CD14-positive monocyte (primary cell): Measurements from ENCODE around the gene TM6SF1. TPM values are rescaled to one million over a fixed set of nuclear protein-coding genes. Genes with fewer than 3 reads are reported as not detected.

Source experiments
- DNase-seq, 3 donors: peaks; one replicate each; pipeline ENCODE4 v3.0.0-alpha.2; 2011 to 2022
- H2AFZ ChIP-seq: 2 replicates; pipeline ENCODE4 v1.6.0; 2012; ENCODE audit warnings: mild to moderate bottlenecking, low read depth, low read length, inconsistent platforms; ENCODE audit not compliant: insufficient read depth, poor library complexity, severe bottlenecking
- H3K27ac ChIP-seq, 2 donors: 1 replicate in 1 of 2; 2 replicates in 1 of 2; pipeline ENCODE4 v1.5.1; 2012 to 2013; ENCODE audit warnings: low read length in 2 of 2, control low read depth in 1 of 2, inconsistent platforms in 1 of 2, low read depth in 1 of 2, mild to moderate bottlenecking in 1 of 2
- H3K27me3 ChIP-seq, 2 donors: one replicate each; pipeline versions ENCODE4 v1.6.0 to v1.6.1; 2011 to 2013; ENCODE audit warnings: low read length in 2 of 2; ENCODE audit not compliant: control insufficient read depth in 2 of 2, insufficient read depth in 2 of 2
- H3K36me3 ChIP-seq, 2 donors: replicated peaks in 1 of 2; 1 replicate in 1 of 2; 2 replicates in 1 of 2; pipeline versions ENCODE4 v1.5.1 to v1.6.1; 2012 to 2013; ENCODE audit warnings: low read length in 2 of 2, control low read depth in 1 of 2, inconsistent platforms in 1 of 2, mild to moderate bottlenecking in 1 of 2; ENCODE audit not compliant: insufficient read depth in 2 of 2, control insufficient read depth in 1 of 2
- H3K4me1 ChIP-seq, 2 donors: 1 replicate in 1 of 2; 2 replicates in 1 of 2; pipeline versions ENCODE4 v1.5.1 to v1.6.1; 2012 to 2013; ENCODE audit warnings: low read length in 2 of 2, control low read depth in 1 of 2, inconsistent platforms in 1 of 2, mild to moderate bottlenecking in 1 of 2, moderate library complexity in 1 of 2; ENCODE audit not compliant: insufficient read depth in 2 of 2, control insufficient read depth in 1 of 2
- H3K4me2 ChIP-seq: replicated peaks from 2 replicates; pipeline ENCODE3; 2012; ENCODE audit warnings: low read length, moderate library complexity, mild to moderate bottlenecking; ENCODE audit not compliant: poor library complexity, severe bottlenecking; ENCODE audit errors: extremely low read depth
- H3K4me3 ChIP-seq, 3 experiments: fragments of 200-600 bp in 1 of 3; sonication (generic) in 1 of 3; replicated peaks in 1 of 3; 1 replicate in 2 of 3; 2 replicates in 1 of 3; pipeline ENCODE4 v1.5.1; 2011 to 2013; ENCODE audit warnings: low read length in 3 of 3, mild to moderate bottlenecking in 3 of 3, control low read depth in 2 of 3, low read depth in 2 of 3, inconsistent platforms in 1 of 3, moderate library complexity in 1 of 3
- H3K79me2 ChIP-seq: 2 replicates; pipeline ENCODE4 v1.6.0; 2012; ENCODE audit warnings: mild to moderate bottlenecking, control low read depth, inconsistent platforms, low read length, moderate library complexity; ENCODE audit not compliant: insufficient read depth
- H3K9ac ChIP-seq: 2 replicates; pipeline ENCODE4 v1.6.0; 2017; ENCODE audit warnings: low read length, mild to moderate bottlenecking; ENCODE audit not compliant: insufficient read depth, poor library complexity, severe bottlenecking
- H3K9me3 ChIP-seq, 2 donors: replicated peaks in 1 of 2; 1 replicate in 1 of 2; 2 replicates in 1 of 2; pipeline versions ENCODE4 v1.5.1 to v1.6.1; 2012 to 2013; ENCODE audit warnings: low read length in 2 of 2, control low read depth in 1 of 2; ENCODE audit not compliant: control insufficient read depth in 1 of 2, insufficient read depth in 1 of 2
- H4K20me1 ChIP-seq: 2 replicates; pipeline ENCODE4 v1.6.0; 2012; ENCODE audit warnings: mild to moderate bottlenecking, low read length, control low read depth, moderate library complexity; ENCODE audit not compliant: insufficient read depth
- H3K27ac Mint-ChIP-seq, 7 donors: one replicate each; pipeline ENCODE4 v1.8.0; 2020; ENCODE audit warnings: mild to moderate bottlenecking in 7 of 7, mixed read lengths in 7 of 7, moderate library complexity in 6 of 7, inconsistent platforms in 2 of 7
- H3K27me3 Mint-ChIP-seq, 3 donors: one replicate each; pipeline ENCODE4 v1.8.0; 2021 to 2022; ENCODE audit warnings: low read depth in 3 of 3, mild to moderate bottlenecking in 3 of 3, mixed read lengths in 3 of 3, moderate library complexity in 3 of 3, inconsistent platforms in 1 of 3
- H3K36me3 Mint-ChIP-seq, 2 donors: one replicate each; pipeline ENCODE4 v1.8.0; 2020; ENCODE audit warnings: mixed read lengths in 2 of 2, inconsistent platforms in 1 of 2, mild to moderate bottlenecking in 1 of 2
- H3K4me1 Mint-ChIP-seq: one replicate; pipeline ENCODE4 v1.8.0; 2020; ENCODE audit warnings: mild to moderate bottlenecking, mixed read lengths
- H3K4me3 Mint-ChIP-seq, 2 donors: one replicate each; pipeline ENCODE4 v1.8.0; 2020; ENCODE audit warnings: mild to moderate bottlenecking in 2 of 2, mixed read lengths in 2 of 2, moderate library complexity in 1 of 2
- H3K9me3 Mint-ChIP-seq, 7 donors: one replicate each; pipeline ENCODE4 v1.8.0; 2020 to 2022; ENCODE audit warnings: mixed read lengths in 7 of 7, mild to moderate bottlenecking in 6 of 7, moderate library complexity in 6 of 7, inconsistent platforms in 2 of 7
- CTCF ChIP-seq: fragments of 200-600 bp; IDR thresholded peaks from one replicate; pipeline ENCODE4 v1.8.0; 2022; ENCODE audit warnings: antibody characterized with exemption, mild to moderate bottlenecking
- WGBS: methylation state at CpG from one replicate; pipeline ENCODE4 v1.1.5; 2013; ENCODE audit warnings: missing lambda C conversion rate; ENCODE audit not compliant: insufficient coverage; 5-methylcytosine and 5-hydroxymethylcytosine counted together
- intact Hi-C, 2 donors: fragments of 100-400 bp; cut with micrococcal nuclease; formaldehyde crosslinking; loops; one replicate each; pipeline versions ENCODE4 v1.15.0 to v1.15.1; 2023
- polyA plus RNA-seq, 3 donors: library from polyadenylated mRNA; depleted of rRNA in 1 of 3; unstranded in 2 of 3; stranded (reverse) in 1 of 3; fragments of 300-500 nt in 2 of 3; fragments of >200 nt in 1 of 3; fragmentation: Illumina TruSeq in 2 of 3; gene quantifications; 1 replicate in 2 of 3; 2 replicates in 1 of 3; pipeline ENCODE4 v1.2.3, GENCODE V29; 2012 to 2021

The TM6SF1 gene
- polyA plus RNA-seq, 3 donors, result 21.3 to 46.0 (median 35.4) TPM

GRCh38 chr15:83109532-83109931, 2.1 kb downstream of the TM6SF1 start:
- Histone ChIP-seq H3K4me3 (peak overlapping the region in 1 of 3 experiments; percentile 95), H3K27ac (peak overlapping the region; percentile 66 to 96), H2AFZ (no peak overlapping the region), H3K27me3 (peaks cover 0 to 4% of the 10 kb centered on the region in 2 donors), H3K9me3 (no peaks in the 10 kb centered on the region), H3K36me3 (peaks cover 21 to 28% of the 10 kb centered on the region in 2 donors), H3K4me2 (peak overlapping the region; percentile 88), H3K79me2 (peaks cover 38% of the 10 kb centered on the region), H3K4me1 (peaks cover 27 to 36% of the 10 kb centered on the region in 2 donors), H3K9ac (no peak overlapping the region), H4K20me1 (peaks cover 53% of the 10 kb centered on the region)
- no peak for DNase-seq
- Mint-ChIP-seq H3K27ac (peak overlapping the region; percentile 64 to 97 (median 96)), H3K36me3 (peaks cover 16 to 37% of the 10 kb centered on the region in 2 donors), H3K9me3 (peaks cover 0 to 10% (median 3%) of the 10 kb centered on the region in 7 donors), H3K27me3 (peaks cover 5 to 18% (median 7%) of the 10 kb centered on the region in 3 donors), H3K4me3 (peak overlapping the region; percentile 95 to 99), H3K4me1 (peaks cover 41% of the 10 kb centered on the region)
- intact Hi-C loops, result loop anchor here in 1 of 2 donors (5.0 kb wide), 1 partner anchor 42 kb away; the partner anchor contains the start of gene BTBD1
- TF ChIP-seq CTCF, result no peak
- 70% methylated on average over 12 of the region's 12 CpGs for WGBS

- peaks cover 38% of the 10 kb centered on the region for H3K4me1 Mint-ChIP-seq
These were observed 2.9 kb downstream of the TM6SF1 start for GRCh38 chr15:83110381-83110780.

More at GRCh38 chr15:83110381-83110780, 2.9 kb downstream of the TM6SF1 start:
- no peak overlapping the region for H3K9ac ChIP-seq
- H3K9me3 Mint-ChIP-seq, result peaks cover 0 to 10% (median 3%) of the 10 kb centered on the region in 7 donors
- H3K36me3 Mint-ChIP-seq, result peaks cover 16 to 37% of the 10 kb centered on the region in 2 donors
- peaks cover 53% of the 10 kb centered on the region for H4K20me1 ChIP-seq
- peaks cover 3 to 14% (median 7%) of the 10 kb centered on the region in 3 donors for H3K27me3 Mint-ChIP-seq
- no peak overlapping the region for H3K4me3 ChIP-seq
- peaks cover 0 to 4% of the 10 kb centered on the region in 2 donors for H3K27me3 ChIP-seq
- H3K36me3 ChIP-seq, result peaks cover 27 to 36% of the 10 kb centered on the region in 2 donors
- H3K79me2 ChIP-seq, result peaks cover 38% of the 10 kb centered on the region
- no peak overlapping the region for H2AFZ ChIP-seq
- no peak overlapping the region for H3K4me2 ChIP-seq
- DNase-seq, result no peak
- no CpG with 5 or more reads among the region's 3 CpGs for WGBS
- H3K4me3 Mint-ChIP-seq, result no peak overlapping the region
- H3K27ac Mint-ChIP-seq, result no peak overlapping the region
- no peak for TF ChIP-seq CTCF
- H3K9me3 ChIP-seq, result no peaks in the 10 kb centered on the region
- peaks cover 27 to 36% of the 10 kb centered on the region in 2 donors for H3K4me1 ChIP-seq
- no peak overlapping the region for H3K27ac ChIP-seq
- intact Hi-C loops, result no loop called here
